A549 (cell line): ENCODE measurements around the gene CNNM3. TPM values are rescaled to one million over a fixed set of nuclear protein-coding genes. Genes with fewer than 3 reads are reported as not detected.

Experiments
- ATAC-seq, 2 experiments: fragments of 200-7000 bp in 1 of 2; fragments of >200 bp in 1 of 2; cut with Nextera tagmentation in 1 of 2; cut with Tn5 transposase in 1 of 2; 3 replicates each; pipeline versions ENCODE4 v1.8.0 to v1.9.1; 2018 to 2020; ENCODE audit warnings: mild to moderate bottlenecking in 1 of 2, moderate library complexity in 1 of 2
- CTCF ChIA-PET: fragments of 300-600 bp; sonication (Branson Sonifier 250); formaldehyde crosslinking; extraction: SDS; loops from one replicate; lab custom pipeline; 2021; ENCODE audit warnings: antibody characterized with exemption, inconsistent platforms; lab: Yijun Ruan, JAX
- POLR2A ChIA-PET: fragments of 350-600 bp; formaldehyde crosslinking; extraction: SDS; loops from one replicate; lab custom pipeline; 2021; ENCODE audit warnings: antibody characterized with exemption, inconsistent platforms; lab: Yijun Ruan, JAX
- DNase-seq, 2 experiments: peaks; one replicate each; pipeline versions ENCODE4 v3.0.0 to v3.0.0-alpha.2; 2011 to 2016; ENCODE audit warnings: low read depth in 1 of 2, low spot score in 1 of 2
- FAIRE-seq: peaks from 2 replicates; lab custom pipeline; 2011; peaks lifted over from hg19 to GRCh38; lab: Jason Lieb, UNC
- H3K27ac ChIP-seq, 2 experiments: fragments of >200 bp; sonication (Bioruptor Twin); formaldehyde crosslinking; 3 replicates each; pipeline ENCODE4 v1.5.1; 2016 to 2017
- H3K4me1 ChIP-seq: fragments of >200 bp; sonication (Bioruptor Twin); formaldehyde crosslinking; 3 replicates; pipeline ENCODE4 v1.6.1; 2016
- H3K4me2 ChIP-seq: fragments of >200 bp; sonication (Bioruptor Twin); formaldehyde crosslinking; 3 replicates; pipeline ENCODE4 v1.6.1; 2016
- H3K4me3 ChIP-seq: fragments of >200 bp; sonication (Bioruptor Twin); formaldehyde crosslinking; 3 replicates; pipeline ENCODE4 v1.5.1; 2016
- H3K9me3 ChIP-seq: fragments of >200 bp; sonication (Bioruptor Twin); formaldehyde crosslinking; 3 replicates; pipeline ENCODE4 v1.6.1; 2016
- ELK1 ChIP-seq: fragments of 150-350 bp; IDR thresholded peaks from 2 replicates; pipeline ENCODE4 v1.6.1; 2014; ENCODE audit warnings: low read depth, mild to moderate bottlenecking, low read length
- HOXB13 ChIP-seq: fragments of 250-450 bp; sonication (Bioruptor Pico); IDR thresholded peaks from 2 replicates; pipeline ENCODE4 v1.5.0; 2020; ENCODE audit warnings: low read depth, mild to moderate bottlenecking, moderate library complexity
- HOXB5 ChIP-seq: fragments of 250-450 bp; sonication (Bioruptor Pico); IDR thresholded peaks from 2 replicates; pipeline ENCODE4 v1.5.0; 2020; ENCODE audit warnings: mild to moderate bottlenecking, moderate library complexity
- KDM5A ChIP-seq: fragments of 200-600 bp; sonication (generic); IDR thresholded peaks from 2 replicates; pipeline ENCODE4 v1.6.1; 2016; ENCODE audit warnings: antibody characterized with exemption, mild to moderate bottlenecking
- POLR2A ChIP-seq: IDR thresholded peaks from 2 replicates; pipeline ENCODE4 v1.6.1; 2012; ENCODE audit warnings: mild to moderate bottlenecking, low read length
- REST ChIP-seq: fragments of 200-600 bp; sonication (generic); IDR thresholded peaks from 2 replicates; pipeline ENCODE4 v1.6.1; 2016; ENCODE audit warnings: antibody characterized with exemption, mild to moderate bottlenecking, moderate library complexity
- RNF2 ChIP-seq: fragments of 200-600 bp; sonication (generic); IDR thresholded peaks from 2 replicates; pipeline ENCODE4 v1.6.1; 2016; ENCODE audit warnings: low read depth, mild to moderate bottlenecking, antibody characterized with exemption, moderate library complexity, borderline replicate concordance
- TFCP2L1 ChIP-seq: fragments of 250-450 bp; sonication (Bioruptor Pico); IDR thresholded peaks from 2 replicates; pipeline ENCODE4 v1.5.0; 2021; ENCODE audit warnings: mild to moderate bottlenecking
- TP53 ChIP-seq: fragments of 250-450 bp; sonication (Bioruptor Pico); IDR thresholded peaks from 2 replicates; pipeline ENCODE4 v1.5.0; 2021; ENCODE audit warnings: mild to moderate bottlenecking, moderate library complexity
- WGBS: methylation state at CpG from one replicate; pipeline ENCODE4 v1.1.6; 2017; ENCODE audit errors: missing lambda C conversion rate; 5-methylcytosine and 5-hydroxymethylcytosine counted together
- polyA plus RNA-seq, 4 experiments: library from polyadenylated mRNA; depleted of rRNA in 3 of 4; stranded (reverse); fragments of >200 nt; fragmentation: RNase III in 1 of 4; extraction: RNeasy Plus Mini Kit Qiagen cat#74134 plus additional on column Dnase treatment in 1 of 4; gene quantifications; 2 replicates in 3 of 4; 3 replicates in 1 of 4; pipeline ENCODE4 v1.2.3, GENCODE V29; 2011 to 2017
- TF ChIP-seq, protein P1 (sequence below): IDR thresholded peaks from 2 replicates; pipeline ENCODE4 v1.6.1; 2012; ENCODE audit warnings: low read depth, borderline replicate concordance
- TF ChIP-seq, protein P2 (sequence below): IDR thresholded peaks from 2 replicates; pipeline ENCODE4 v1.6.1; 2012
- TF ChIP-seq, protein P3 (sequence below): fragments of >200 bp; sonication (Bioruptor Twin); formaldehyde crosslinking; IDR thresholded peaks from 3 replicates; pipeline ENCODE4 v1.5.1; 2016

Gene CNNM3
- polyA plus RNA-seq, 2 of the 4 experiments (the other 2 are of a cell fraction) = 11.8 to 14.1 TPM

DNA sequence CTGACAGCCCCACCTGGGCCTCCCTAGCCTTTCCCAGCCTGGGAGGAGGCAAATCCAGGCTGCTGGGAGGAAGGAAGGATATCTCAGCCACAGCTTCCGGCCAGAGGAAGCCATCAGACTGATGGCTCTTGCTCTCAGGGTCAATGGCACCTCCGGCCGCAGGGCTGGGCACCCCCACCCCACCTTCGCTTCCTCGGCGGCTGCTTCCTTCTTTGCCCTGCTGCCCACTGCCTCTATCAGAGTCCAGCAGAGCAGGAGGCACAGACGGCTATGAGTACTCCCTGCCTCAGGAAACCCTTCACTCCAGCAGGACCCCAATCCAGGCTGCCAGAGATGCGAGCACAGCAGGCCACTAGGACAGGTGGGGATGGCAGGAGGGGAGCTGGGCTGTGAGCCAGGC, 50.5 kb downstream of the CNNM3 start:
- Histone ChIP-seq H3K9me3 (no peaks in the 10 kb centered on the region), H3K4me1 (peaks cover 27% of the 10 kb centered on the region)
- TF ChIP-seq ELK1 (no peak), POLR2A (no peak), RNF2 (no peak), KDM5A (no peak)
- TF ChIP-seq, protein P1, sequence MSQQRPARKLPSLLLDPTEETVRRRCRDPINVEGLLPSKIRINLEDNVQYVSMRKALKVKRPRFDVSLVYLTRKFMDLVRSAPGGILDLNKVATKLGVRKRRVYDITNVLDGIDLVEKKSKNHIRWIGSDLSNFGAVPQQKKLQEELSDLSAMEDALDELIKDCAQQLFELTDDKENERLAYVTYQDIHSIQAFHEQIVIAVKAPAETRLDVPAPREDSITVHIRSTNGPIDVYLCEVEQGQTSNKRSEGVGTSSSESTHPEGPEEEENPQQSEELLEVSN = no peak
- TF ChIP-seq, all 56 proteins: peak for 0
- Histone ChIP-seq H3K4me3 (no peak overlapping the region), H3K27ac (peak overlapping the region in 1 of 2 experiments; percentile 100; a peak in 2 of 6 replicates), H3K4me2 (no peak overlapping the region)
- whole genome bisulfite sequencing = 94% methylated on average over 8 of the region's 8 CpGs
- no peak for DNase-seq
- ChIA-PET POLR2A (interaction anchor here (0.9 kb wide), 1 partner anchor 9 kb away, joined by 4 read pairs; the partner anchor contains the start of gene ANKRD39), CTCF (interaction anchor here (1.2 to 4.2 kb wide), 4 partner anchors 8 to 246 kb away, joined by 7 to 54 read pairs (median 10); partner anchors contain the start of genes ANKRD36 and ANKRD39)
- ATAC-seq = no peak
- FAIRE-seq = no peak

DNA sequence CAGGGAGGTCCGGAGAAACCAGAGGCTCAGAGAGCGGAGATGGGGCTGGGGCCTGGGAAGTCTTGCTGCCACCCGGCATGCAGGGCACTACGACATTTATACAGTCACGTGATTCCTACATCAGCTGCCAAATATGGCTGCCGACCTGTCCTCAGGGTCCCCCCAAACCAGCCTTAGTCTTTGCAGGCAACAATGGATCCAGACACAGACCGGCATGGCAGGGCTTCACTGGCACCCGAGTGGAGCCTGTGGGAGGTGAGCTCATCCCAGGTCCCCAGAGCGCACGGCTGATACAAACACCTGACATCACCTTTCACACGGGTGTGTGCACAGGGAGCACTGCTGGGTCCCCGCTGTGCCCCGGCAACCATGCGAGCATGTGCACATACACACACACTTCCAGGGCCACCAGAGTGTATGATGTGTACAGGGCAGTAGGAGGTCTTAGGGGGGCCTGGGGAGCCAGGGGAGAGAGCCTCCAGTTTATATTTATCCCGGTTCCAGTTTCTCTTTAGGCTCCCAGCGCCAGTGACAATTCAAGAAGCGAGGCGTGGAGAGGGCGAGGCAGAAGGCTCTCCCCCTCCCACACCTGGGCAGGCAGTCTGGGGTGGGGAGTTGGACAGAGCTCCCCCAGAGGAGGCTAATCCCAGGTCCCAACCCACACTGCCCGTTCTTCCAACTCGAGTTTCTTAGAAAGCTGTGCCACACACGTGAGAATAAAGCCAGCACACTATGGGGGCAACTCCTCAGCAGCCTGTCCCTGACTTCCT, 51.1 kb downstream of the CNNM3 start:
- peak overlapping the region; percentile 99 to 100; a peak in 5 of 6 replicates for H3K27ac ChIP-seq
- WGBS = 80% methylated on average over 14 of the region's 22 CpGs
- ChIA-PET CTCF (interaction anchor here (1.2 to 4.2 kb wide), 6 partner anchors 9 to 245 kb away, joined by 4 to 54 read pairs (median 10); partner anchors contain the start of genes ANKRD36 and ANKRD39), POLR2A (no interaction called here)
- peaks cover 21% of the 10 kb centered on the region for H3K4me1 ChIP-seq
- no peaks in the 10 kb centered on the region for H3K9me3 ChIP-seq
- TF ChIP-seq HOXB13 (CRISPR knock-in tag) (no peak), TP53 (CRISPR knock-in tag) (no peak), REST (no peak), HOXB5 (no peak), TFCP2L1 (CRISPR knock-in tag) (no peak), KDM5A (no peak)
- TF ChIP-seq, protein P2, sequence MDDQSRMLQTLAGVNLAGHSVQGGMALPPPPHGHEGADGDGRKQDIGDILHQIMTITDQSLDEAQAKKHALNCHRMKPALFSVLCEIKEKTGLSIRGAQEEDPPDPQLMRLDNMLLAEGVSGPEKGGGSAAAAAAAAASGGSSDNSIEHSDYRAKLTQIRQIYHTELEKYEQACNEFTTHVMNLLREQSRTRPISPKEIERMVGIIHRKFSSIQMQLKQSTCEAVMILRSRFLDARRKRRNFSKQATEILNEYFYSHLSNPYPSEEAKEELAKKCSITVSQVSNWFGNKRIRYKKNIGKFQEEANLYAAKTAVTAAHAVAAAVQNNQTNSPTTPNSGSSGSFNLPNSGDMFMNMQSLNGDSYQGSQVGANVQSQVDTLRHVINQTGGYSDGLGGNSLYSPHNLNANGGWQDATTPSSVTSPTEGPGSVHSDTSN = no peak
- TF ChIP-seq, protein P3, sequence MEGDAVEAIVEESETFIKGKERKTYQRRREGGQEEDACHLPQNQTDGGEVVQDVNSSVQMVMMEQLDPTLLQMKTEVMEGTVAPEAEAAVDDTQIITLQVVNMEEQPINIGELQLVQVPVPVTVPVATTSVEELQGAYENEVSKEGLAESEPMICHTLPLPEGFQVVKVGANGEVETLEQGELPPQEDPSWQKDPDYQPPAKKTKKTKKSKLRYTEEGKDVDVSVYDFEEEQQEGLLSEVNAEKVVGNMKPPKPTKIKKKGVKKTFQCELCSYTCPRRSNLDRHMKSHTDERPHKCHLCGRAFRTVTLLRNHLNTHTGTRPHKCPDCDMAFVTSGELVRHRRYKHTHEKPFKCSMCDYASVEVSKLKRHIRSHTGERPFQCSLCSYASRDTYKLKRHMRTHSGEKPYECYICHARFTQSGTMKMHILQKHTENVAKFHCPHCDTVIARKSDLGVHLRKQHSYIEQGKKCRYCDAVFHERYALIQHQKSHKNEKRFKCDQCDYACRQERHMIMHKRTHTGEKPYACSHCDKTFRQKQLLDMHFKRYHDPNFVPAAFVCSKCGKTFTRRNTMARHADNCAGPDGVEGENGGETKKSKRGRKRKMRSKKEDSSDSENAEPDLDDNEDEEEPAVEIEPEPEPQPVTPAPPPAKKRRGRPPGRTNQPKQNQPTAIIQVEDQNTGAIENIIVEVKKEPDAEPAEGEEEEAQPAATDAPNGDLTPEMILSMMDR = no peak
- peak overlapping the region; percentile 90 for H3K4me2 ChIP-seq
- ATAC-seq (no peak), DNase-seq (no peak), FAIRE-seq (no peak)
- H3K4me3 ChIP-seq = peak overlapping the region; percentile 100
